ENCODE results near the gene TOB1. TPM values are rescaled to one million over a fixed set of nuclear protein-coding genes. Genes with fewer than 3 reads are reported as not detected.

TOB1 gene
- total RNA-seq, 8 experiments from 2014 or later, result 11.9 to 69.3 (median 26.0) TPM

GRCh38 chr17:50830994-50831393 lies 35.2 kb downstream of the TOB1 start:
- in situ Hi-C loops (cut with MboI; ENCODE audit: low pct_unique_long_range_greater_than_20kb in 2 of 9, low sequenced_read_pairs in 9 of 9, unreplicated experiment in 9 of 9), result loop anchor here in 4 of 9 experiments (10.0 to 25.0 kb wide), 2 partner anchors 46 to 294 kb away; partner anchors contain the start of genes EPN3 (in 2 of the 4) and SPATA20 (in 2 of the 4)
- Histone ChIP-seq H3K4me1 (replicated peaks in 1 of 2) (peaks cover 58 to 60% of the 10 kb centered on the region in 2 donors), H3K27ac (peak overlapping the region; percentile 76 to 81), H3K4me3 (no peak overlapping the region)
- 0 to 73% (median 7%) methylated on average over 1 to 5 of the region's 12 CpGs; no CpG with 5 or more reads in 4 of the 10 experiments for WGBS, 10 experiments
- peak in 6 of 8 experiments; percentile 40 to 95 (median 91) for ATAC-seq (replicated peaks in 6 of 8)

- no peak for ATAC-seq (replicated peaks in 6 of 8)
- Histone ChIP-seq H3K4me3 (no peak overlapping the region), H3K27ac (peak overlapping the region; percentile 47 to 63), H3K4me1 (replicated peaks in 1 of 2) (peaks cover 53 to 55% of the 10 kb centered on the region in 2 donors)
- 80 to 100% methylated on average over 1 of the region's 5 CpGs; no CpG with 5 or more reads in 8 of the 10 experiments for WGBS, 10 experiments
- in situ Hi-C loops (cut with MboI; ENCODE audit: low pct_unique_long_range_greater_than_20kb in 2 of 9, low sequenced_read_pairs in 9 of 9, unreplicated experiment in 9 of 9), result loop anchor here in 4 of 9 experiments (10.0 to 25.0 kb wide), 2 partner anchors 46 to 293 kb away; partner anchors contain the start of genes EPN3 (in 2 of the 4) and SPATA20 (in 2 of the 4)
Observed at GRCh38 chr17:50830352-50830751, 35.8 kb downstream of the TOB1 start.

GRCh38 chr17:50829332-50829731 lies 36.8 kb downstream of the TOB1 start:
- Histone ChIP-seq H3K27ac (no peak overlapping the region), H3K4me1 (replicated peaks in 1 of 2) (peaks cover 43 to 44% of the 10 kb centered on the region in 2 donors), H3K4me3 (no peak overlapping the region)
- in situ Hi-C loops (cut with MboI; ENCODE audit: low pct_unique_long_range_greater_than_20kb in 2 of 9, low sequenced_read_pairs in 9 of 9, unreplicated experiment in 9 of 9), result loop anchor here in 2 of 9 experiments (25.0 kb wide), 1 partner anchor 292 kb away; the partner anchor contains the start of genes EPN3 (in 2 of the 2) and SPATA20 (in 2 of the 2)
- 23 to 100% (median 60%) methylated on average over 1 to 5 of the region's 6 CpGs; no CpG with 5 or more reads in 1 of the 10 experiments for WGBS, 10 experiments
- no peak for ATAC-seq (replicated peaks in 6 of 8)

- Histone ChIP-seq H3K4me1 (replicated peaks in 1 of 2) (peaks cover 37% of the 10 kb centered on the region in 2 donors), H3K4me3 (no peak overlapping the region), H3K27ac (no peak overlapping the region)
- no peak for ATAC-seq (replicated peaks in 6 of 8)
- in situ Hi-C loops (cut with MboI; ENCODE audit: low pct_unique_long_range_greater_than_20kb in 2 of 9, low sequenced_read_pairs in 9 of 9, unreplicated experiment in 9 of 9), result loop anchor here in 2 of 9 experiments (25.0 kb wide), 1 partner anchor 291 kb away; the partner anchor contains the start of genes EPN3 (in 2 of the 2) and SPATA20 (in 2 of the 2)
- 65 to 92% (median 75%) methylated on average over 1 to 6 of the region's 6 CpGs; no CpG with 5 or more reads in 2 of the 10 experiments for WGBS, 10 experiments
Observed at GRCh38 chr17:50828508-50829170, 37.5 kb downstream of the TOB1 start.

GRCh38 chr17:50825188-50825587 lies 41.0 kb downstream of the TOB1 start:
- ATAC-seq (replicated peaks in 6 of 8), result no peak

GRCh38 chr17:50824429-50824828 lies 41.7 kb downstream of the TOB1 start:
- in situ Hi-C loops (cut with MboI; ENCODE audit: low pct_unique_long_range_greater_than_20kb in 2 of 9, low sequenced_read_pairs in 9 of 9, unreplicated experiment in 9 of 9), result no loop called here
- WGBS, 10 experiments, result 0 to 100% (median 79%) methylated on average over 1 to 2 of the region's 2 CpGs; no CpG with 5 or more reads in 4 of the 10 experiments
- peaks cover under 1 to 3% of the 10 kb centered on the region in 2 donors for H3K4me1 ChIP-seq (replicated peaks in 1 of 2)
- no peak overlapping the region for H3K27ac ChIP-seq
- no peak for ATAC-seq (replicated peaks in 6 of 8)
- no peak overlapping the region for H3K4me3 ChIP-seq

More at GRCh38 chr17:50825188-50825587, 41.0 kb downstream of the TOB1 start:
- in situ Hi-C loops (cut with MboI; ENCODE audit: low pct_unique_long_range_greater_than_20kb in 2 of 9, low sequenced_read_pairs in 9 of 9, unreplicated experiment in 9 of 9), result loop anchor here in 2 of 9 experiments (25.0 kb wide), 1 partner anchor 288 kb away; the partner anchor contains the start of genes EPN3 (in 2 of the 2) and SPATA20 (in 2 of the 2)
- Histone ChIP-seq H3K4me1 (replicated peaks in 1 of 2) (peaks cover 3 to 4% of the 10 kb centered on the region in 2 donors), H3K4me3 (no peak overlapping the region), H3K27ac (no peak overlapping the region)

GRCh38 chr17:50822550-50822949 lies 43.6 kb downstream of the TOB1 start:
- in situ Hi-C loops (cut with MboI; ENCODE audit: low pct_unique_long_range_greater_than_20kb in 2 of 9, low sequenced_read_pairs in 9 of 9, unreplicated experiment in 9 of 9), result no loop called here
- 51 to 93% (median 78%) methylated on average over 1 to 2 of the region's 2 CpGs for WGBS, 10 experiments

GRCh38 chr17:50820651-50821050 lies 45.5 kb downstream of the TOB1 start:
- H3K27ac ChIP-seq, result no peak overlapping the region
- in situ Hi-C loops (cut with MboI; ENCODE audit: low pct_unique_long_range_greater_than_20kb in 2 of 9, low sequenced_read_pairs in 9 of 9, unreplicated experiment in 9 of 9), result no loop called here
- 50 to 100% (median 53%) methylated on average over 2 to 3 of the region's 10 CpGs; no CpG with 5 or more reads in 7 of the 10 experiments for WGBS, 10 experiments
- H3K4me1 ChIP-seq (replicated peaks in 1 of 2), result no peaks in the 10 kb centered on the region
- ATAC-seq (replicated peaks in 6 of 8), result no peak
- no peak overlapping the region for H3K4me3 ChIP-seq

More at GRCh38 chr17:50822550-50822949, 43.6 kb downstream of the TOB1 start:
- Histone ChIP-seq H3K27ac (no peak overlapping the region), H3K4me1 (replicated peaks in 1 of 2) (no peaks in the 10 kb centered on the region), H3K4me3 (no peak overlapping the region)
- no peak for ATAC-seq (replicated peaks in 6 of 8)

GRCh38 chr17:50818921-50819657 lies 47.1 kb downstream of the TOB1 start:
- 40 to 89% (median 73%) methylated on average over 1 to 6 of the region's 6 CpGs for WGBS, 10 experiments
- Histone ChIP-seq H3K4me1 (replicated peaks in 1 of 2) (no peaks in the 10 kb centered on the region), H3K27ac (no peak overlapping the region), H3K4me3 (no peak overlapping the region)
- in situ Hi-C loops (cut with MboI; ENCODE audit: low pct_unique_long_range_greater_than_20kb in 2 of 9, low sequenced_read_pairs in 9 of 9, unreplicated experiment in 9 of 9), result no loop called here
- ATAC-seq (replicated peaks in 6 of 8), result no peak

- Histone ChIP-seq H3K4me1 (replicated peaks in 1 of 2) (no peaks in the 10 kb centered on the region), H3K4me3 (no peak overlapping the region), H3K27ac (no peak overlapping the region)
- in situ Hi-C loops (cut with MboI; ENCODE audit: low pct_unique_long_range_greater_than_20kb in 2 of 9, low sequenced_read_pairs in 9 of 9, unreplicated experiment in 9 of 9), result no loop called here
- whole genome bisulfite sequencing, 10 experiments, result 0 to 87% (median 73%) methylated on average over 1 to 4 of the region's 4 CpGs; no CpG with 5 or more reads in 3 of the 10 experiments
- peak in 3 of 8 experiments; percentile 94 to 95 (median 94) for ATAC-seq (replicated peaks in 6 of 8)
Observed at GRCh38 chr17:50818261-50818660, 47.9 kb downstream of the TOB1 start.

GRCh38 chr17:50817838-50818237 lies 48.3 kb downstream of the TOB1 start:
- 11 to 78% (median 57%) methylated on average over 1 to 7 of the region's 7 CpGs; no CpG with 5 or more reads in 1 of the 10 experiments for WGBS, 10 experiments
- peak in 3 of 8 experiments; percentile 71 to 77 (median 77) for ATAC-seq (replicated peaks in 6 of 8)
- Histone ChIP-seq H3K27ac (no peak overlapping the region), H3K4me1 (replicated peaks in 1 of 2) (no peaks in the 10 kb centered on the region), H3K4me3 (no peak overlapping the region)
- in situ Hi-C loops (cut with MboI; ENCODE audit: low pct_unique_long_range_greater_than_20kb in 2 of 9, low sequenced_read_pairs in 9 of 9, unreplicated experiment in 9 of 9), result no loop called here

GRCh38 chr17:50816771-50817751 lies 49.1 kb downstream of the TOB1 start:
- H3K27ac ChIP-seq, result no peak overlapping the region
- no peak overlapping the region for H3K4me3 ChIP-seq
- in situ Hi-C loops (cut with MboI; ENCODE audit: low pct_unique_long_range_greater_than_20kb in 2 of 9, low sequenced_read_pairs in 9 of 9, unreplicated experiment in 9 of 9), result no loop called here
- H3K4me1 ChIP-seq (replicated peaks in 1 of 2), result no peaks in the 10 kb centered on the region
- 21 to 67% (median 43%) methylated on average over 2 to 18 of the region's 27 CpGs; no CpG with 5 or more reads in 2 of the 10 experiments for WGBS, 10 experiments
- peak in 3 of 8 experiments; percentile 10 to 52 (median 30) for ATAC-seq (replicated peaks in 6 of 8)

Measured in motor neuron (in vitro differentiated cells).